GM19468 (cell line): ENCODE measurements around the gene TENM4.

ENCODE experiments used
- ATAC-seq: cut with Tn5 transposase; IDR thresholded peaks from one replicate; pipeline ENCODE4 v1.9.1; 2021; ENCODE audit warnings: mild to moderate bottlenecking, moderate library complexity, moderate number of reproducible peaks; ENCODE audit not compliant: unreplicated experiment; ENCODE audit errors: extremely low read depth

Gene TENM4

GRCh38 chr11:78727816-78728215 is 713.0 kb downstream of the TENM4 start:
- no peak for ATAC-seq

GRCh38 chr11:78725200-78725599 is 715.6 kb downstream of the TENM4 start:
- ATAC-seq: no peak

GRCh38 chr11:78722786-78723185 is 718.0 kb downstream of the TENM4 start:
- no peak for ATAC-seq

GRCh38 chr11:78720281-78720989 is 720.4 kb downstream of the TENM4 start:
- ATAC-seq: no peak

- no peak for ATAC-seq
Observed at GRCh38 chr11:78717041-78717440, 723.8 kb downstream of the TENM4 start.

- peak; percentile 39 for ATAC-seq
Observed at GRCh38 chr11:78715639-78716311, 725.1 kb downstream of the TENM4 start.

GRCh38 chr11:78714539-78714938 is 726.3 kb downstream of the TENM4 start:
- no peak for ATAC-seq

GRCh38 chr11:78711735-78712134 is 729.1 kb downstream of the TENM4 start:
- ATAC-seq: no peak

GRCh38 chr11:78710417-78710816 is 730.4 kb downstream of the TENM4 start:
- no peak for ATAC-seq

GRCh38 chr11:78708388-78708787 is 732.4 kb downstream of the TENM4 start:
- no peak for ATAC-seq

- ATAC-seq: no peak
Observed at GRCh38 chr11:78706551-78706950, 734.3 kb downstream of the TENM4 start.

GRCh38 chr11:78704811-78705210 is 736.0 kb downstream of the TENM4 start:
- ATAC-seq: no peak

- ATAC-seq: no peak
Observed at GRCh38 chr11:78699609-78700135, 741.2 kb downstream of the TENM4 start.

GRCh38 chr11:78698612-78699011 is 742.2 kb downstream of the TENM4 start:
- no peak for ATAC-seq

GRCh38 chr11:78696177-78696576 is 744.7 kb downstream of the TENM4 start:
- no peak for ATAC-seq

- no peak for ATAC-seq
Observed at GRCh38 chr11:78694152-78694551, 746.7 kb downstream of the TENM4 start.

GRCh38 chr11:78691215-78691614 is 749.6 kb downstream of the TENM4 start:
- no peak for ATAC-seq

- ATAC-seq: no peak
Observed at GRCh38 chr11:78690352-78690987, 750.4 kb downstream of the TENM4 start.

- ATAC-seq: no peak
Observed at GRCh38 chr11:78689585-78690153, 751.2 kb downstream of the TENM4 start.

GRCh38 chr11:78689101-78689500 is 751.7 kb downstream of the TENM4 start:
- ATAC-seq: no peak

GRCh38 chr11:78688460-78688859 is 752.4 kb downstream of the TENM4 start:
- ATAC-seq: no peak
